Trophoblast cell (in vitro differentiated cells and primary cell): ENCODE results near the gene SIAE.

Experiments used
- DNase-seq, 2 donors: peaks; one replicate each; pipeline ENCODE4 v3.0.0-alpha.2; 2016
- H2AFZ ChIP-seq: 2 replicates; pipeline ENCODE4 v1.6.1; 2013; ENCODE audit warnings: low read length, moderate library complexity, mild to moderate bottlenecking; ENCODE audit not compliant: insufficient read depth, poor library complexity
- H2AK5ac ChIP-seq: 2 replicates; pipeline ENCODE4 v1.6.1; 2013; ENCODE audit warnings: mild to moderate bottlenecking, low read length
- H2BK120ac ChIP-seq: 2 replicates; pipeline ENCODE4 v1.6.1; 2013; ENCODE audit warnings: low read length, mild to moderate bottlenecking, moderate library complexity; ENCODE audit not compliant: insufficient read depth, poor library complexity
- H2BK12ac ChIP-seq: 2 replicates; pipeline ENCODE4 v1.6.1; 2013; ENCODE audit warnings: mild to moderate bottlenecking, low read length, moderate library complexity
- H2BK5ac ChIP-seq: 2 replicates; pipeline ENCODE4 v1.6.1; 2013; ENCODE audit warnings: low read length, low read depth, moderate library complexity, mild to moderate bottlenecking; ENCODE audit not compliant: poor library complexity
- H3K14ac ChIP-seq: 2 replicates; pipeline ENCODE4 v1.6.1; 2013; ENCODE audit warnings: mild to moderate bottlenecking, low read length
- H3K18ac ChIP-seq: 2 replicates; pipeline ENCODE4 v1.6.1; 2013; ENCODE audit warnings: mild to moderate bottlenecking, low read length
- H3K23ac ChIP-seq: 2 replicates; pipeline ENCODE4 v1.6.1; 2013; ENCODE audit warnings: low read length
- H3K27ac ChIP-seq: 2 replicates; pipeline ENCODE4 v1.5.1; 2013; ENCODE audit warnings: low read depth, mild to moderate bottlenecking, inconsistent platforms, low read length, moderate library complexity
- H3K27me3 ChIP-seq: 2 replicates; pipeline ENCODE4 v1.6.1; 2013; ENCODE audit warnings: inconsistent platforms, mild to moderate bottlenecking, low read length, moderate library complexity; ENCODE audit not compliant: insufficient read depth
- H3K36me3 ChIP-seq, 2 experiments: 1 replicate in 1 of 2; 2 replicates in 1 of 2; pipeline ENCODE4 v1.6.1; 2013; ENCODE audit warnings: low read length in 2 of 2, mild to moderate bottlenecking in 2 of 2, moderate library complexity in 1 of 2; ENCODE audit not compliant: insufficient read depth in 2 of 2, control insufficient read depth in 1 of 2
- H3K4ac ChIP-seq: 2 replicates; pipeline ENCODE4 v1.6.1; 2013; ENCODE audit warnings: low read depth, mild to moderate bottlenecking, low read length, moderate library complexity
- H3K4me1 ChIP-seq, 2 experiments: 1 replicate in 1 of 2; 2 replicates in 1 of 2; pipeline ENCODE4 v1.6.1; 2013; ENCODE audit warnings: low read length in 2 of 2, mild to moderate bottlenecking in 2 of 2, moderate library complexity in 1 of 2; ENCODE audit not compliant: insufficient read depth in 2 of 2, control insufficient read depth in 1 of 2
- H3K4me2 ChIP-seq: 2 replicates; pipeline ENCODE4 v1.6.1; 2013; ENCODE audit warnings: inconsistent platforms, mild to moderate bottlenecking, low read length, moderate library complexity
- H3K4me3 ChIP-seq: 2 replicates; pipeline ENCODE4 v1.5.1; 2013; ENCODE audit warnings: mild to moderate bottlenecking, low read depth, low read length, inconsistent platforms
- H3K79me1 ChIP-seq: one replicate; pipeline ENCODE4 v1.6.1; 2013; ENCODE audit warnings: low read length
- H3K79me2 ChIP-seq: 2 replicates; pipeline ENCODE4 v1.6.1; 2013; ENCODE audit warnings: low read length, mild to moderate bottlenecking; ENCODE audit not compliant: control insufficient read depth, insufficient read depth, poor library complexity
- H3K9ac ChIP-seq: 2 replicates; pipeline ENCODE4 v1.6.1; 2013; ENCODE audit warnings: mild to moderate bottlenecking, low read length
- H3K9me3 ChIP-seq: 2 replicates; pipeline ENCODE4 v1.6.1; 2013; ENCODE audit warnings: low read depth, mild to moderate bottlenecking, control low read depth, inconsistent platforms, low read length; ENCODE audit not compliant: insufficient read depth
- H4K12ac ChIP-seq: 2 replicates; pipeline ENCODE4 v1.6.1; 2013; ENCODE audit warnings: low read depth, mild to moderate bottlenecking, low read length, moderate library complexity
- H4K8ac ChIP-seq: 2 replicates; pipeline ENCODE4 v1.6.1; 2013; ENCODE audit warnings: low read depth, mild to moderate bottlenecking, low read length, moderate library complexity
- H4K91ac ChIP-seq: one replicate; pipeline ENCODE4 v1.6.1; 2013; ENCODE audit warnings: low read depth, mild to moderate bottlenecking, low read length, moderate library complexity
- WGBS: extraction: QIAGEN DNeasy Blood & Tissue Kit; methylation state at CpG from one replicate; pipeline ENCODE4 v1.1.7; 2013; ENCODE audit warnings: missing lambda C conversion rate; ENCODE audit not compliant: insufficient read length, insufficient coverage; ENCODE audit errors: extremely low coverage; 5-methylcytosine and 5-hydroxymethylcytosine counted together

The SIAE gene

GRCh38 chr11:124646148-124646547 is 27.4 kb downstream of the SIAE start:
- Histone ChIP-seq H3K27ac (no peak overlapping the region), H3K4me2 (no peak overlapping the region), H2AFZ (no peak overlapping the region), H3K36me3 (no peaks in the 10 kb centered on the region), H3K18ac (no peak overlapping the region), H3K79me1 (no peaks in the 10 kb centered on the region), H3K79me2 (no peaks in the 10 kb centered on the region), H3K9ac (no peak overlapping the region), H4K91ac (no peak overlapping the region), H3K27me3 (no peaks in the 10 kb centered on the region), H3K4me1 (peaks cover 0 to 3% of the 10 kb centered on the region in 2 experiments), H4K8ac (no peak overlapping the region), H3K14ac (no peak overlapping the region), H4K12ac (no peak overlapping the region), H2AK5ac (no peak overlapping the region), H2BK5ac (no peak overlapping the region), H3K4me3 (no peak overlapping the region), H2BK12ac (no peak overlapping the region), H3K23ac (no peak overlapping the region), H2BK120ac (no peak overlapping the region), H3K4ac (no peak overlapping the region), H3K9me3 (peaks cover 2% of the 10 kb centered on the region)
- WGBS = no CpG with 5 or more reads among the region's 3 CpGs
- no peak for DNase-seq

- Histone ChIP-seq H3K4me2 (peak overlapping the region; percentile 62), H2AFZ (no peak overlapping the region), H3K4me1 (peaks cover 0 to 3% of the 10 kb centered on the region in 2 experiments), H3K14ac (no peak overlapping the region), H3K9me3 (peaks cover 2% of the 10 kb centered on the region), H3K79me1 (no peaks in the 10 kb centered on the region), H4K8ac (no peak overlapping the region), H2BK120ac (no peak overlapping the region), H3K4me3 (no peak overlapping the region), H3K79me2 (no peaks in the 10 kb centered on the region), H2AK5ac (no peak overlapping the region), H3K27me3 (no peaks in the 10 kb centered on the region), H2BK5ac (no peak overlapping the region), H3K23ac (no peak overlapping the region), H3K18ac (no peak overlapping the region), H2BK12ac (no peak overlapping the region), H3K27ac (no peak overlapping the region), H3K36me3 (no peaks in the 10 kb centered on the region), H4K91ac (no peak overlapping the region), H3K9ac (no peak overlapping the region), H3K4ac (no peak overlapping the region), H4K12ac (no peak overlapping the region)
- DNase-seq = peak; percentile 32 to 75
- no CpG with 5 or more reads among the region's 16 CpGs for WGBS
These were observed 28.9 kb downstream of the SIAE start for GRCh38 chr11:124644426-124645280.

- Histone ChIP-seq H3K14ac (no peak overlapping the region), H3K4me3 (no peak overlapping the region), H4K8ac (no peak overlapping the region), H2BK12ac (no peak overlapping the region), H2AFZ (no peak overlapping the region), H3K79me1 (no peaks in the 10 kb centered on the region), H3K23ac (no peak overlapping the region), H2BK5ac (no peak overlapping the region), H4K91ac (no peak overlapping the region), H3K27ac (no peak overlapping the region), H4K12ac (no peak overlapping the region), H3K27me3 (no peaks in the 10 kb centered on the region), H3K4ac (no peak overlapping the region), H3K4me2 (no peak overlapping the region), H3K9me3 (peaks cover 2% of the 10 kb centered on the region), H2AK5ac (no peak overlapping the region), H3K4me1 (peaks cover 0 to 3% of the 10 kb centered on the region in 2 experiments), H3K18ac (no peak overlapping the region), H3K9ac (no peak overlapping the region), H3K79me2 (no peaks in the 10 kb centered on the region), H2BK120ac (no peak overlapping the region), H3K36me3 (peaks cover 0 to 2% of the 10 kb centered on the region in 2 experiments)
- no CpG with 5 or more reads among the region's 3 CpGs for WGBS
- peak in 1 of 2 donors; percentile 5 for DNase-seq
These were observed 29.7 kb downstream of the SIAE start for GRCh38 chr11:124643605-124644425.

GRCh38 chr11:124643042-124643604 is 30.4 kb downstream of the SIAE start:
- Histone ChIP-seq H2BK5ac (no peak overlapping the region), H3K79me1 (no peaks in the 10 kb centered on the region), H3K27me3 (no peaks in the 10 kb centered on the region), H3K14ac (no peak overlapping the region), H3K4me2 (no peak overlapping the region), H2BK12ac (no peak overlapping the region), H3K36me3 (peaks cover 0 to 5% of the 10 kb centered on the region in 2 experiments), H2AK5ac (no peak overlapping the region), H4K12ac (no peak overlapping the region), H4K8ac (no peak overlapping the region), H3K9ac (no peak overlapping the region), H3K9me3 (peaks cover 2% of the 10 kb centered on the region), H3K4me1 (peaks cover 0 to 3% of the 10 kb centered on the region in 2 experiments), H3K4ac (no peak overlapping the region), H2AFZ (no peak overlapping the region), H3K27ac (no peak overlapping the region), H3K4me3 (no peak overlapping the region), H2BK120ac (no peak overlapping the region), H3K18ac (no peak overlapping the region), H3K23ac (no peak overlapping the region), H4K91ac (no peak overlapping the region), H3K79me2 (no peaks in the 10 kb centered on the region)
- no CpG with 5 or more reads among the region's 10 CpGs for WGBS
- DNase-seq = no peak
